VCaP (cell line): ENCODE results near the gene AGK.

Experiments used
- H3K27ac ChIP-seq: fragments of 450-650 bp; 2 replicates; pipeline ENCODE4 v1.5.1; 2017
- TF ChIP-seq, protein P1 (sequence below): fragments of 450-650 bp; conservative IDR thresholded peaks from 2 replicates; pipeline ENCODE4 v1.5.1; 2017; ENCODE audit warnings: mild to moderate bottlenecking, moderate library complexity

Gene AGK

DNA sequence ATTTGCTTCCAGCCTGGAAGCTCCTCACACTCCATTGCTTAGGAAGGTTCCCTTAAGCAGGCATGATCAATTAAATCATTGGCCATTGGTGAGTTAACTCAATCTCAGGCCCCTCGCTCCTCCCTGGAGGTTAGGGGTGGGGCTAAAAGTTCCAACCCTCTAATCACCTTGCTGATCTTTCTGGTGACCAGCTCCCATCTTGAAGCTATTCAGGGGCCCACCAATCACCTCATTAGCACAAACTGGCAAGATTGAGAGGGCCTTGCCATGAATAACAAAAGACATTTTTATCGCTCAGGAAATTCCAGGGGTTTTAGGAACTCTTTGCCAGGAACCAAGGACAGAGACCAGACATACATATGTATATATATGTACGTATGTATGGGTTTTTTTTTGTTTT, 58.4 kb downstream of the AGK start:
- TF ChIP-seq, protein P1, sequence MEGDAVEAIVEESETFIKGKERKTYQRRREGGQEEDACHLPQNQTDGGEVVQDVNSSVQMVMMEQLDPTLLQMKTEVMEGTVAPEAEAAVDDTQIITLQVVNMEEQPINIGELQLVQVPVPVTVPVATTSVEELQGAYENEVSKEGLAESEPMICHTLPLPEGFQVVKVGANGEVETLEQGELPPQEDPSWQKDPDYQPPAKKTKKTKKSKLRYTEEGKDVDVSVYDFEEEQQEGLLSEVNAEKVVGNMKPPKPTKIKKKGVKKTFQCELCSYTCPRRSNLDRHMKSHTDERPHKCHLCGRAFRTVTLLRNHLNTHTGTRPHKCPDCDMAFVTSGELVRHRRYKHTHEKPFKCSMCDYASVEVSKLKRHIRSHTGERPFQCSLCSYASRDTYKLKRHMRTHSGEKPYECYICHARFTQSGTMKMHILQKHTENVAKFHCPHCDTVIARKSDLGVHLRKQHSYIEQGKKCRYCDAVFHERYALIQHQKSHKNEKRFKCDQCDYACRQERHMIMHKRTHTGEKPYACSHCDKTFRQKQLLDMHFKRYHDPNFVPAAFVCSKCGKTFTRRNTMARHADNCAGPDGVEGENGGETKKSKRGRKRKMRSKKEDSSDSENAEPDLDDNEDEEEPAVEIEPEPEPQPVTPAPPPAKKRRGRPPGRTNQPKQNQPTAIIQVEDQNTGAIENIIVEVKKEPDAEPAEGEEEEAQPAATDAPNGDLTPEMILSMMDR, result no peak
- H3K27ac ChIP-seq, result no peak overlapping the region

GRCh38 chr7:141610671-141611070, 59.5 kb downstream of the AGK start:
- H3K27ac ChIP-seq, result no peak overlapping the region
- TF ChIP-seq, protein P1, result no peak

GRCh38 chr7:141612861-141613260, 61.7 kb downstream of the AGK start:
- no peak overlapping the region for H3K27ac ChIP-seq
- TF ChIP-seq, protein P1, result no peak

DNA sequence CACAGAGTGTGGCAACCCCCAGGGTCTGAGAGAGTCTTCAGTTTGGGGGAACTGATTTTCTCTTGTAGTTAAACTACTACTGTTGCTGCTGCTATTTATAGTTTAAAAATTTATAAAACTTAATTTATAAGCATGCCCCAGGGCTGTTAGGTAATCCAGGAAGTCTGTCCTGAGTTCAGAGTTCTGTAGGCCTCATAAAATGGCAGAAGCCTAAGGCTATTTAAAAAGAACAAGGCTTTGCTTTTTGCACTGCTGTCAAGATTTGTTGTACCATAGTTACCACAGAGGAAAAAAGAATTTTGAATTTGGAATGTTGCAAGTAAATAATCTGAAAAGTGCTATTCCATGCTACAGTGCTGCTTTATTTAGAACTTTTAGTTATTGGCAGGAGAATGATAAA, 66.1 kb downstream of the AGK start:
- H3K27ac ChIP-seq, result peak overlapping the region; percentile 41

GRCh38 chr7:141619745-141620144, 68.5 kb downstream of the AGK start:
- TF ChIP-seq, protein P1, result no peak
- no peak overlapping the region for H3K27ac ChIP-seq

More for the DNA sequence above, 66.1 kb downstream of the AGK start:
- TF ChIP-seq, protein P1, result no peak

GRCh38 chr7:141624763-141625162, 73.6 kb downstream of the AGK start:
- TF ChIP-seq, protein P1, result no peak
- H3K27ac ChIP-seq, result no peak overlapping the region

GRCh38 chr7:141630621-141631020, 79.4 kb downstream of the AGK start:
- no peak overlapping the region for H3K27ac ChIP-seq
- TF ChIP-seq, protein P1, result no peak

- TF ChIP-seq, protein P1, result no peak
Observed at GRCh38 chr7:141631525-141631924, 80.3 kb downstream of the AGK start.

More at GRCh38 chr7:141631525-141631924, 80.3 kb downstream of the AGK start:
- H3K27ac ChIP-seq, result no peak overlapping the region
